Islet of Langerhans (tissue), 1 donor: ENCODE measurements around the gene DGCR2.
"Not testable (repeated sequence)": the region's sequence is repeated elsewhere in the genome, so short reads cannot be mapped to it uniquely, and the experiment has no call there.

Source experiments
- FAIRE-seq: peaks from one replicate; lab custom pipeline; 2011; peaks lifted over from hg19 to GRCh38; lab: Jason Lieb, UNC

The DGCR2 gene

DNA sequence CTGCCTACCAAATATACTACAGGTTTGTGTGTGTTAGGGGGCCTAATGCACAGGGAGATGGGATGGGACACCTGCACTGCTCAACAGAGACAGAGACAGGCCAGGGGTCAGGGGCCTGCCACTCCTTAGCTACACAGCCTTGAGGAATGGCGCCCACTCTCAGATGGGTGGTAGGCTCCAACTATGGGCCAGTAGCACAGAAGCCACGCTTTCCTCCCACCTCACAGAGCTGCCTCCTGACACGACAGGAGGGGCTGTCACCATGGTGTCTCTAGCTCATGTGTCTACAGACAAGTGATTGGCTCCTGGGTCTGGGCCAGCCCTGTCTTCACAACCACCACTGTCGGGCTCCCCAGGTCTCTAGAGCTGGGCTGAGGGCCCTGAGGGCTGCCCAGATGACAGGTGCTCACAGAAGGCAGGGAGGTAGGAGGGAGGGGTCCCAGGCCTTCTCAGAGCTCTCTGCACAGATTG is 81.8 kb downstream of the DGCR2 start:
- no peak for FAIRE-seq

DNA sequence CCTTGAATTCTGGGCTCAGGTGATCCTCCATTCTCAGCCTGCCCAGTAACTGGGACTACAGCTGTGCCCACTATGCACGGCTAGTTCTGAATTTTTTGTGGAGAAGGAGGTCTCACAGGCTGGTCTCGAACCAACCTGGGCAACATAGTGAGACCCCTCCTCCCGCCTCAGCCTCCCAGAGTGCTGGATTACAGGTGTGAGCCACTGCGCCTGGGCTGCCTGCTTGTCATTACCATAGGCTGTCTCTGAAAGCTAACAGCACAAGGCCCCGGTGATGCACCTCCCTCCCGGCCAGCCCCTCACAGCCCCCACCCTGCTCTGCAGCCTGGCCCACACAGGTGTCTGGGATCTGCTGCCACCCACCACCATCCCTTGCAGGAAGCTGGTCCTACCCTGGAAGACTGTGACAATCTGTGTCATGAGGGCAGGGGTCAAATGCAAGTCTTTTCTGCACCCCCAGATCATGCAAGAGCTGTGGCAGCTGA is 82.4 kb downstream of the DGCR2 start:
- FAIRE-seq = no peak

DNA sequence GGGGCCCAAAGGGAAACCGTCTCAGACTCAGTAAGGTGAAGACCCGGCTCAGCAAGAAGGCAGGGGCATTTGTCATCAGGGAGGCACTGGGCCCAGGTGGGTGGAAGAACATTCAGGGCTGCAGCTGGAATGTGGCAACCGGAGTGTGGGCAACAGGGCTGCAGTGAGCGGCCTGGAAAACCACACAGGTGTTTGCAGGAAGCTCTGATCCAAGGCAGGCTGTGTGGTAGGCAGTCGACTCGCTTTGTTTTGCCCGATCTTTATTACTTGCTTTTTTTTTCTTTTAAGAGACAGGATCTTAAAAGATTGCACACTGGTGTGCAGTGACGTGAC is 82.8 kb downstream of the DGCR2 start:
- no peak for FAIRE-seq

DNA sequence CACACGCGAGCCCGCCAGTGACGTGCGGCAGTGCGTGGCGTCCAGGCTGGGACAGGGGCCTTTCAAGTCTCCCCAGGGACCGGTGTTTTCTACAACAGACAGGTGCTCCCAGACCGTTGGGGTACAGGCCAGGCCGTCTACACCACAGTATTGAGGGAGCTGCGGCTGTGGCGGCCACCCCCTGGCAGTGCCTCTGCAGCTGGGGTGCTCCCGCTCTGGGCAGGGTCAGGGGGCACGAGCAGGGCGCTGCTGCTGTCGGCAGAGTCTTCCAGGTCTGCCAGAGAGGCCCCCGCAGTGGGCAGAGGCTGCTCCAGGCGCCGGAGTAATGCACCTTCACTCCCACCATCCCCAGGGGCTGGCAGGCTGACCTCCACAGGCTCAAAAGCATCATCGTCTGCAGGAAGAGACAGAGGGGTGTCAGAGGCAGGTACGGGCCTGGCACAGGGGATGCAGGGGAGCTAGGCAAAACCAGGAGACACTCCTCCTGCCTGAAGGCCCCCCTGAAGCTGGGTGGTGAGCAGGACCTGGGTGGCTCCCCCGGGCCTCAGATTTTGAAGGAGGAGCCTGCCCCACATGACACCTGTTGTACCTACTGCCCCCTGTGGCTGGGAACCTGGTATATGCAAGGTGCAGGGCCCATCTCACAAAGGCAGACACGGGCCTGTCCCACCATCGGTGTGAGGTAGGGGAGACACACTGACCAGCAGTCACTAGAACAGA is 83.3 kb downstream of the DGCR2 start:
- FAIRE-seq = no peak

DNA sequence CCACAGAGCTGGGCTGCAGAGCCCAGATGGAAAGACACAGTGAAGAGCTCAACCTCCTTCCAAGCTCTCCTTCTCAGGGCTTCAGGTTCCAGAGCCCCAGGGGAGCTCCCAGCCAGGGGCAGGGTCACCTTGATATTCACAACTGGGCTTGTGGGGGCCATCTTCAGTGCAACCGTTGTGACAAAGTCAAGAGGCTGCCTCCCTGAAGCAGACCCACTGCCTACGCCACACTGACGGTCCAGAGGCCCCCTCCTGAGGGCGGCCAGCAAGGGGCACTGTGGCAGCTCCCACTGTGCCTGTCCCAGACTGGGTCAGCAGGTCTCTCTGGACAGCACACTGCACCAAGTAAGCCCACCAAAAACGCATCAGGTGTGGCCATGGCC is 84.1 kb downstream of the DGCR2 start:
- no peak for FAIRE-seq

DNA sequence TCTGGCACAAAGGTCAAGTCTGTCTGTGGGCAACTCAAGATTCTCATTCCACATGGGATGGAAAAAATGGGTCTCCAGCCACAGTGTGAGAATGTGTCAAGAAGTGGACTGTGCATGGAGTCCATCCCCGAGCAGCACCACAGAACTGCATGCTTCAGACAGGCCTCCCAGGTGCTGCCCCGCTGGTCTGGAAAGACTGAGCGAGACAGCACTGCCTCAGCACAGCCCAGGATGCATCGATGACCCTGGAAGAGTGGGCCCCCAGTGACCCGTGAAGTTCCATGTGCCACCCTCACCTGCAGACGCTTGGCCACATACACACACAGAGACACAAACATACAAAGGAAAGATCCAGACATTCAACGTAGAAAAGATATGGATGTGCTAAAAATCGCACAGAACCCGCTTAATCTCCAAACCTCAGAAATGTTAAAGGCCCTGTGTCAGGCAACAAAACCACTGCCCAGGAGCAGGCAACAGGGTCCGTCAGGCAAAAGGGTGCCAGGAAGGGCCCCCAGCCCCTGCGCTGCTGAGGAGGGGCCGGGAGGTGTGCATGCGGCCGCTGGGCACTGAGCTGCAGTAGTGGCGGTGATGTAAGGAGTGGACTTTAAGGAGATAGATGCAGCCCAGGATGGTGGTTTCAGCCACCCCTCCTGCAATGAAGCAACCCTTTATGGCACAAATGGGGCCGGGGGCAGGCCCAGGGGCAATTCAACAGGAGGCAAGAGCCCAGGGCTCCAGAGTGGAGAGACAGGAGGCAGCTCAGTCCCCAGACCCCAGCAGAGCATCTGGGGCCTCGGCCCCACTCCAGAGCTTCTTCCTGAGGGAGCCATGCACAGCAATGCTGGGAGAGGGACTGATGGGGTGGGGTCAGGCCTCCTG is 84.7 kb downstream of the DGCR2 start:
- no peak for FAIRE-seq

DNA sequence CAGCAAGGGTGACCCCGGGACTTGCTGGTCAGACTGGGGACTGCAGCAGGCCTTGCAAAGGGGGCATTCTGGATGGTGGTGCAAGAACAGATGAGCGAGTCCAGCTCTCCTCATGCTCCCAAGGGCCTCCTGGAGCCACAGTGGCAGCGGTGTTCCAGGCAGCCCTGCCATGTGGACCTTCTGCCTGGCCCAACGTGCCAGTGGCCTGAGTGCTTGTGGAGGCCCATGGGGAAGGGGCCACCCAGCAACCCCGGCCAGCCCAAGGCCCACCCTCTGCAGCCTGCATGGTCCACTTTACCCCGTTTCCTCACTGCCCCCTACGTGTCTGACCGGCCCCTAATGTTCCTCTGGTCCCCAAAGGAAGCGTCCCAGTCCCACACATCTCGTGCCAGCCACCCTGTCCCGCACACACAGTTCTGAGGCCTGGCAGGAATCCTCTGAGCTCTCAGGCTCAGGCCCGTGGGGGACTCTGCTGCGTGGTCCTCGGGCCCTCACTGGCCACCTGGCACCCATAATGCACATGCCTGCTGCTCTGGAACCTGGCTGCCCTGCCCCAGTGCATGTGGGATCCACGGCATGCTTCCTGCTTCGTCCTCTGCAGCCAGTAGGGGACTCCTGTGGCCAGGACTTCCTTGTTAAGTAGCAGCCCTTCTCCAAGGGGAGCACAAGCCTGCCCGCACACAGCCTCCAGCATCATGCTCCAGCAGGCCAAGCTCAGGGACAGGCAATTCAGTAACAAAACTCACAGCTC is 85.5 kb downstream of the DGCR2 start:
- FAIRE-seq = no peak

DNA sequence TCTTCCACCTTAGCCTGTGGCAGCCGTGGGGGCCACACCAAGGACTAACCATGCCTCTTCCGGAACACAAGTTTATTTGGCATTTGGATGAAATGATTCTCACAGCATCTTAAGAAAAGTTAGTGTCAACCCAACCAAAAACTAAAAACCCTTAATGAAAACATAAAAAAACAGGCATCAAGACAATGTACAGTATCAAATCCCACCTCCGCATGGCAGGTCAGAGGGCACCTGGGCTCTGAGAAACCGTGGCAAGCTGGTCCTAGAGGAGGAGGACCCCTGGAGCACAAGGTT is 86.0 kb downstream of the DGCR2 start:
- no peak for FAIRE-seq

DNA sequence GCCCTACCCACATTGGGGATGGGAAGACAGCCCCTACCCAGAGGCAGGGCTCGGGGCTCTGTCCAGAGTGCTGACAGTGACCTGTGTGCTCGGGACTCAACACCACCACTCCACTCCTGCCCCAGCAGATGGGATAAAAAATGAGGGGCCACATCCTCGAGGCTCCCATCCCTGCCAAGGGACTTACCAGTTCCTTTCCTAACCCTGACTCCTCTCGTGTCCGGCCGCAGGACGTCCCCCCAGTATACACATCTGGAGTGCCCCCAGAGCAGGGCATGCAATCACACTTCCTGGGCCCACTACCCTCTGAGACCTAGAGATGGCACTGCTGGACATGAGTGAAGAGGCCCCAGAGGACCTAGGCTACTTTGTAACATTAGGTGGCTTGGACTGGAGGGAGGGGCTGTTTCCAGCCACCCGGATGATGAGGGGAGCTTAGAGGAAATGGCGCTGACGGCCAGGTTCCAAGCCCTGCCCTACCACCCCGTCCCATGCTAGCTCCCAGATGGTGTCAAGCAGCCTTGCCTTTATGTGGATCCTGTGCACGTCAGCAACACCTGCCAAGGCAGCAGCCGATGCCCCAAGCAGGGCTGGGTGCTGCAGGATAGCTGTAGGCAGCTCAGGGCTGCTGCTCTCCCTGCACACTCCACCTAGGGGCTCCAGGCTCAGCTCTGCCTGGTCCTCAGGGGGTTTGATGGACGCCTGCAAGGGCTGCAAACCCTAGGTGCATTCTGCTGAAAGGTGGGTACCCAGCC is 86.6 kb downstream of the DGCR2 start:
- FAIRE-seq = no peak

DNA sequence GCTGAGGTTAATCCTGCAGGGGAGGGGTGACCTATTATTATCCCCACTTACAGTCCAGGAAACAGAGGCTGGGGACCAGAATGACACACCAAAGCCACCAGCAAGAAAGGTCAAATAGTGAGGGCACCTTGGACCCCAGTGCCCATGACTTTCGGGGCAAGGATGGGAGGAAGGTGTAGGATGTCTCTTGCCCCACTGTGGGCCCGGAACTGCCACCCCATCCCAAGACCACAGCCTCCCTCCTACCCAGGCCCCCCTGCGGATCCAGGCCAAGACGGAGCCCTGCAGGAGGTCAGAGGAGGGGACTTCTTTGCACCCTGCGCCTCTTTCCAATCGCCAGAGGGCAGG is 87.1 kb downstream of the DGCR2 start:
- not testable (repeated sequence) for FAIRE-seq

DNA sequence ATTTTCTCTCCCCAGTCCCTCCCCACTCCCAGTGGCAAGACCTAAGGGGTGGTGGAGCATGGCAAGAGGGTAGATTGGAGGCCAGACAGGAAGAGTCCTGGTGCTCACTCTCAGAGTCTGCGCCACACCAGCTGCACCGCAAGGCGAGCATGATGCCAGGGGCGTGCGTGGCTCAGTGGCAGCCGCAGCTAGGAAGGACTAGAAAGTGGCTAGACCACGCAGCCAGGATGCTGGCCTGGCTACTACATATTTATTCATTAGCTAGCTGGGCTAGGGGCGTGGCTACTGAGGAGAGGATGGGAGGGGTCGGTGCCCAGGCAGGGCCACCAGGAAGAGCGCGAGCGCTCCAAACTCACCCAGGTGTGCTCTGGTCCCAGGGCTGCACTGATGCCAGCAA is 87.5 kb downstream of the DGCR2 start:
- FAIRE-seq = not testable (repeated sequence)

DNA sequence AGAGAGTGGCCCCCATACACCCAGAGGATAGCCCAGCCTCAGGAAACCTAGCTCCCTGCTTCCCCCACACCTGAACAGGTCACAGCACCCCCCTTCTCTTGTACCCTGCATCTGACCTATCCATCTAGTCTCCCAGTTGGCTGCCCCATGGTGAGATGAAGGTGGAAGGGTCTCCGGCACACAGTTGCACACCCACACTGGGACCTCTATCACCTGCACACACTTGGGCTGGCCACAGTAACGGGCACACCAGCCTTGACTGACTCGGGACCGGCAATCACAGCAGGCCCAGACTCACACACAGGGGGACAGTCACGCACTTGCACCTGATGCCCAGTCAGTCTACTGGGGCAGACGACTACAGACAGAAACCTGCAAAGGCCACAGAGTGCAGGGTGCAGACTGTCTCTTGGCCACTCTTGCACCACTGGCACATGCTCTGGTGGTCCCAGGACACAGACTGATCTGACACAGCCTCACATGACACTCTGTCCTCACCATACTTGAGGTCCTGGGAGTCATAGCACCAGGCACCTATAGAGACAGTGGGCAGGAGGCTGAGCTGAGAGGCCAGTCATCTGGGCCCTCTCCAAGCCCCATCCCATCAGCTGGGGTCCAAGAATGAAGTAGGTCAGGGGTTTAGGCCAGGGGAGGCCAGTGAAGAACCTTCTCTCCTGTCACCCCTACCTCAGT is 88.0 kb downstream of the DGCR2 start:
- not testable (repeated sequence) for FAIRE-seq

DNA sequence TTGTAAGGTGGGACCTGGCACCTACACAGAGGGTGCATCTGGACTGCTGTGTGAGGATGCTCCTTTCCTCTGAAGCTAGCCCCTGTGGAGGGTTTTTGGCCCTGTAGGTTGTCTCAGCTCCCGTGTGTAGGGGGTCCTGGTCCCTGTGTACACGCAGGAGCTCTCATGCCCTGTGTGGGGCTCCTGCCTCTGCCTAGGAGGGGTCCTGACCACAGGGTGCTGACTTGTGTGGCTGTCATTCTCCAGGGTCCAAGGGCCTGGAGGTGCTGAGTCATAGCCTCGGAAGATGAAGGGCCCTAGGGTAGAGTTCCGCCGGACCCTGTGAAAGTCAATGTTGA is 88.7 kb downstream of the DGCR2 start:
- not testable (repeated sequence) for FAIRE-seq

DNA sequence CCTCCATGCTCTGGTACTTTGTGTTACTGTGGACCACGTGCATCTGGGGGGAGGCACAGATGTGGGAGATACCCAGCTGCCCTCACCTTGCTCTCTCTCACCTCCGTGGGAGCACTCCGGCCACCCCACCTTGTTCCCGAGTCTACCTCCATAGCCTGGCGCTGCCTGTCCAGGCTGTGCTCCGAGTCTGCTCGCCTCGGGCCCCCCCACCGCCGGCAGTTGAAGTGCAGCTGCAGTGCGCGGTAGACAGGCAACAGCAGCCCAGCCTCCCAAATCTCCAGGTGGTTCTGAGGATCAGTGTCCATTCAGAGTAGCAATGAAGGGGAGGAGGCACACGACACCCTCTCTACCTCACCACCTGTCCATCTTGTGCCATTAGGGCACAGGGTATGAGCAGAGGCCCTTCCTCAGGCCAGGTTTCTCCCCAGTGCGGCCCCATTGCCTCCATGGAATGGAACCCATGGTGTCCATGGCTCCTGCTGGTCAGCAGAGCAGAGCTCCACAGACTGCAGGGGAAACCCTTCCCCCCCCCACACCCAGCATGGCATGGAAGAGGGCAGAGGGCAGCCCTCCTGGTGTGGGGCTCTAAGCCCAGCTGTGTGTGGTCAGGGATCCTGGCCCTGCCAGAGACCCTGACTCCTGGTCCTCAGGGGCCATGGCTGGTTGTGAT is 89.2 kb downstream of the DGCR2 start:
- FAIRE-seq = not testable (repeated sequence)

DNA sequence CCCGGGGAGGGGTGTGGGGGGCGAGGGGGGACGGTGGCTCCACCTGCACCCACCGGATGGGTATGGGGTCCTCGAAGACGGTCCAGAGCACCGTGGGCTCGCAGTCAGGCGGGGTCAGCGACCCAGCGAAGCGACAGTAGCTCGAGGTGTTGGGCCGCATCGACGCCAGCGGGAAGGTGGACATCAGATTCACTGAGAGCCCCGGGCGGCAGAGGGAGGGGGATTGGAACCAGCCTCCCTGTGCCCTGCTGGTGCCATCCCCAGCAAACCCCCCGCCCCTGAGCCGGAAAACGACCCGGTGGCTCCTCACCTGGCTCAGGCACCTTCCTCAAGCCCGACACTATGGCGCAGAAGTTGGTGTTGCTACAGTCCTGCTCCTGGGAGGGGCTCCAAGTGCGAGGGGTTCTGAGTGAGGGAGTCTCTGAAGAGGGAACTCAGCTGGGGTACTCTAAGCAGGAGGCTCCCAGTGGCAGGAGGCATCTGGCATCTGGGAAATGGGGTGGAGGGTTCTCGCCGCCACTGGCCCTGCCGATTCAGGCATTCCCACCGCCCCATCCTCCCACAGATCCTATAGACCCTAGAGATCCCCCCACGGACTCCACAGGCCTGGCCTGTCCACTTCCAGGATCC is 89.9 kb downstream of the DGCR2 start:
- FAIRE-seq = not testable (repeated sequence)

DNA sequence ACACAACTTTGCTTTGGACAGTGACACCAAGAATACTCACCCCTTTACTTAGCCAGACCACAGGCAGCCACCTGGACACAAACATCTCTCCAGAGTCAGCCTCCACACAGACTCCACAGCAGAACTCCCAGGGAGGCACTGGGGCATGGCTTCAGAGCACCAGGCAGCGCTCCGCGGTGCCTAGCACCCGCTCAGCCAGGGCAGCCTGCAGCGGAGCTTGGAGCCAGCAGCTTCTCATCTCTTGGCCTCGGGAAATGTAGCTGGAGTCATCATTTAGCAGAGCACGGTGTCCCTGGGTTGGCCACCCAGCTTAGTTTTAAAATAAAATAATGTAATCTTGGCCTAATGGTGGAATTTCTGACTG is 91.3 kb downstream of the DGCR2 start:
- not testable (repeated sequence) for FAIRE-seq

DNA sequence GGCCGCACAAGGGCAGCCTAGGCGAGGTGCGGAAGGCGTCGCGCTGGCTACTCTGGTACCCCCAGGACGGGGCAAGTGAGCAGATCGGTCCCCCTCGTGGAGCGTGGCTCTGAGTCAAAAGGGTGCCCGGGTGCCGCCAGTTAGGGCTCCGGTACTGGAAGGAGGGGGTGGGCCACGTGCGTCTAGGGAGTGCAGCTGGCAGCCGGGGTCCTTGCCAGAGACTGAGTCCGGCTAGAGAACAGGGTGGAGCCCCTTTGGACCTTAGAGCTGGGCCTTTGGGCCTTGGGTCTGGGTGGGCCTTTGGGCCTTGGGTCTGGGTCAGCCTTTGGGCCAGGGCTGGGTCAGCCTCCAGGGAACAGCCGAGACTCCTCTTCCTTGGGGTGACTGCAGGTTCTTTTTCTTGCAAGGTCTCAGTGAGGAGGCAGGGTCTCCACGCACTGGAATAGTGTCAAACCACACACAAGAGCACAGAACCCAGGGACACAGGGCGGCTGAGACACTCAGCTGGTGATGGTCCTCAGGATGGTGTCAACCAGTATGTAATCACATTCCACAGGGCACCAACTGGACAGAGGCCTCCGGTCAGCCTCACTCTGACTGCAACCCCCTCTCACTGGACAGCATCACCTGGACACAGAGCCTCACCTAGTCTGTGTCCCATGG is 91.9 kb downstream of the DGCR2 start:
- not testable (repeated sequence) for FAIRE-seq

DNA sequence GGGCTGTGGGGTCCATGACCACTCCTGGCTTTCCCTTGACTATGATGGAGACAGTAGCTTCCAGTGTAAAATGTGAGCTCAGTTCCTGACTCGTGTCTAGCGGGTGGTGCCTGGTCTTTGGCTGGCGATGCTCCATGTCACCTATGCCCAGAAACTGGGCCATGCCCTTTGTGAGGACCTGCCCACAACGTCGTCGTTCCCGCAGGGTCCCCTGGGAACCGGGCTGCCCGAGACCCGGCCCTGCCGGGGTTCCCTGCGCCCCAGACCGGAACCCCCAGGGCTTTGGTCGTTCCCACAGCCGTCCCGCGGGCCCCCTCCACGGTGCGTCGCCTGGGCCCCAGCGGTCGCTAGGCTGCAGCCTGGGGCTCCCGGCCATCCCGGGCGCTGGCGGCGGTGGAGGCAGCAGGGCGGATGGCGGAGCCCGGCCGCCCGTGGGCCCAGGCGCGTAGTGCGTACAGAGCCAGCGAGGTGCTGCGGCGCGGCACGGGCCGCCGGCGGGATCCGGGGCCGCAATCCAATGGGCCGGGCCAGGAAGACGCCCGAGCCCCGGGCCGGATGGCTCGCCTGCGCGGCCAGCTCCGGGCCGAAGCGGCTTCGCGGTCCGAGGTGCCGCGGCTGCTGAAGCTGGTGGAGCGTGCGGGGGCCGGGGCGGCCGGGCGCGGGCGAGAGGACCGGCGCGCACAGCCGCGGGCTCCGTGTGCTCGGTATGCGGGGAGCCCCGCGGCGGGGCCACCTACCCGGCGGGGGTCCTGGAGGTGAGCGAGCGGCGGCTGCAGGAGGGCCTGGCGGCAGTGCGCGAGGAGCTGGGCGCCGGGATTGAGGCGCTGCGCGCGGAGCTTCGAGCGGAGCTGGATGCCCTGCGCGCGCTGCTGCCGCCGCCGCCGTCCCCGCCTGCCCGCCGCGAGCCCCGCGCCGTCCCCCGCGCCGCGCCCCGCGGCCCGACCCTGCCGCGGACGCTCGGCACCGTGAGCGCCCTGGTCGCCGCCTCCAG is 92.8 kb downstream of the DGCR2 start:
- FAIRE-seq = not testable (repeated sequence)

DNA sequence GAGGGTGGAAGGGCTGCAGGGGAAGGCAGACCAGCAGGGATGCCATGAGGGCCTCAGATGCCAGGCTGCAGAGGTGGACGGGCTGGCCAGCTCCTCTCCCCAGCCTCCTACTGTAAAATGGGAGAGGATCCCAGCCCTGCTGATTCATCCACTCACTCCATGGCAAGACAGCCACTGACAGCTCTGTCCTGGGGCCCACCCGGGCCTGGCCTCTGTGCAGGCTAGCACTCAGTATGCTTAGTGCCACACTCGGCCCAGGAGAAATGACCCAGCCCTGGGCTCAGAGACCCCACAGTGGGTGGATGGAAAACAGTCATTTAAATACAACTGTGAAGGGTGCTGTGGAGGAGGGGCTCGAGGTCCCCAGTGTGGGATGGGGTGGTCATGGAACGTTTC is 94.2 kb downstream of the DGCR2 start:
- not testable (repeated sequence) for FAIRE-seq
